HL-60 (cell line): ENCODE data around the gene CDK12.

Experiments
- GABPA ChIP-seq: IDR thresholded peaks from 2 replicates; pipeline ENCODE4 v1.6.1; 2012; ENCODE audit warnings: low read depth
- POLR2AphosphoS5 ChIP-seq: IDR thresholded peaks from 2 replicates; pipeline ENCODE4 v1.6.1; 2012; ENCODE audit warnings: low read depth
- TF ChIP-seq, protein P1 (sequence below): IDR thresholded peaks from one replicate; pipeline ENCODE4 v1.5.1; 2011; ENCODE audit warnings: low read length, control low read depth, inconsistent platforms; ENCODE audit not compliant: insufficient read depth
- TF ChIP-seq, protein P2 (sequence below): IDR thresholded peaks from 2 replicates; pipeline ENCODE4 v1.6.1; 2012; ENCODE audit warnings: low read depth; ENCODE audit not compliant: insufficient replicate concordance

DNA sequence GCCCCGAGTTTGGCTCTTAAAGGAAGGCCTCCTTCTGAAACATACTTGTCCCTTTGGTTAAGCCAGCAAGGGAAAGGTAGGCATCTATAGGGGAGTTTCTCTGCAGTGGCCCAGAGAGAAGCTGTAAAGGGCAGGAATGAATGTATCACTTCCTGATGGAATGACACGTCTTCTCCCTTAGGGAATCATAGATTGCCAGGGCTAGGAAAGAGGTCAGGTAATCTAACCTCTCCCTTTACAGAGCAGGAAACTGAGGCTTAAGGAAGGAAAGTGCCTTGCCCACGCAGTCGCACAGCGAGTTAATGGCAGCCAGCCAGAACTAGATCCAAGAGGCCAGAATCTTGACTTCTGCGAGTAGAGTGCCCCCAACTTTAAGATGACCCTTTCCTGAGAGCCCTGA lies 80.4 kb downstream of the CDK12 start:
- TF ChIP-seq, protein P1, sequence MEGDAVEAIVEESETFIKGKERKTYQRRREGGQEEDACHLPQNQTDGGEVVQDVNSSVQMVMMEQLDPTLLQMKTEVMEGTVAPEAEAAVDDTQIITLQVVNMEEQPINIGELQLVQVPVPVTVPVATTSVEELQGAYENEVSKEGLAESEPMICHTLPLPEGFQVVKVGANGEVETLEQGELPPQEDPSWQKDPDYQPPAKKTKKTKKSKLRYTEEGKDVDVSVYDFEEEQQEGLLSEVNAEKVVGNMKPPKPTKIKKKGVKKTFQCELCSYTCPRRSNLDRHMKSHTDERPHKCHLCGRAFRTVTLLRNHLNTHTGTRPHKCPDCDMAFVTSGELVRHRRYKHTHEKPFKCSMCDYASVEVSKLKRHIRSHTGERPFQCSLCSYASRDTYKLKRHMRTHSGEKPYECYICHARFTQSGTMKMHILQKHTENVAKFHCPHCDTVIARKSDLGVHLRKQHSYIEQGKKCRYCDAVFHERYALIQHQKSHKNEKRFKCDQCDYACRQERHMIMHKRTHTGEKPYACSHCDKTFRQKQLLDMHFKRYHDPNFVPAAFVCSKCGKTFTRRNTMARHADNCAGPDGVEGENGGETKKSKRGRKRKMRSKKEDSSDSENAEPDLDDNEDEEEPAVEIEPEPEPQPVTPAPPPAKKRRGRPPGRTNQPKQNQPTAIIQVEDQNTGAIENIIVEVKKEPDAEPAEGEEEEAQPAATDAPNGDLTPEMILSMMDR, result no peak
- TF ChIP-seq POLR2AphosphoS5 (no peak), GABPA (no peak)
- TF ChIP-seq, protein P2, sequence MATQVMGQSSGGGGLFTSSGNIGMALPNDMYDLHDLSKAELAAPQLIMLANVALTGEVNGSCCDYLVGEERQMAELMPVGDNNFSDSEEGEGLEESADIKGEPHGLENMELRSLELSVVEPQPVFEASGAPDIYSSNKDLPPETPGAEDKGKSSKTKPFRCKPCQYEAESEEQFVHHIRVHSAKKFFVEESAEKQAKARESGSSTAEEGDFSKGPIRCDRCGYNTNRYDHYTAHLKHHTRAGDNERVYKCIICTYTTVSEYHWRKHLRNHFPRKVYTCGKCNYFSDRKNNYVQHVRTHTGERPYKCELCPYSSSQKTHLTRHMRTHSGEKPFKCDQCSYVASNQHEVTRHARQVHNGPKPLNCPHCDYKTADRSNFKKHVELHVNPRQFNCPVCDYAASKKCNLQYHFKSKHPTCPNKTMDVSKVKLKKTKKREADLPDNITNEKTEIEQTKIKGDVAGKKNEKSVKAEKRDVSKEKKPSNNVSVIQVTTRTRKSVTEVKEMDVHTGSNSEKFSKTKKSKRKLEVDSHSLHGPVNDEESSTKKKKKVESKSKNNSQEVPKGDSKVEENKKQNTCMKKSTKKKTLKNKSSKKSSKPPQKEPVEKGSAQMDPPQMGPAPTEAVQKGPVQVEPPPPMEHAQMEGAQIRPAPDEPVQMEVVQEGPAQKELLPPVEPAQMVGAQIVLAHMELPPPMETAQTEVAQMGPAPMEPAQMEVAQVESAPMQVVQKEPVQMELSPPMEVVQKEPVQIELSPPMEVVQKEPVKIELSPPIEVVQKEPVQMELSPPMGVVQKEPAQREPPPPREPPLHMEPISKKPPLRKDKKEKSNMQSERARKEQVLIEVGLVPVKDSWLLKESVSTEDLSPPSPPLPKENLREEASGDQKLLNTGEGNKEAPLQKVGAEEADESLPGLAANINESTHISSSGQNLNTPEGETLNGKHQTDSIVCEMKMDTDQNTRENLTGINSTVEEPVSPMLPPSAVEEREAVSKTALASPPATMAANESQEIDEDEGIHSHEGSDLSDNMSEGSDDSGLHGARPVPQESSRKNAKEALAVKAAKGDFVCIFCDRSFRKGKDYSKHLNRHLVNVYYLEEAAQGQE, result no peak
